NCI-H2196 (cell line): Measurements from ENCODE around the gene LPP.
"Not testable (repeated sequence)": the region's sequence is repeated elsewhere in the genome, so short reads cannot be mapped to it uniquely, and the experiment has no call there.

ENCODE experiments used
- DNase-seq: peaks from one replicate; lab custom pipeline; 2025; ENCODE audit not compliant: unreplicated experiment; lab: John Stamatoyannopoulos, UW

The LPP gene

GRCh38 chr3:188690064-188690463, 536.1 kb downstream of the LPP start:
- no peak for DNase-seq

DNA sequence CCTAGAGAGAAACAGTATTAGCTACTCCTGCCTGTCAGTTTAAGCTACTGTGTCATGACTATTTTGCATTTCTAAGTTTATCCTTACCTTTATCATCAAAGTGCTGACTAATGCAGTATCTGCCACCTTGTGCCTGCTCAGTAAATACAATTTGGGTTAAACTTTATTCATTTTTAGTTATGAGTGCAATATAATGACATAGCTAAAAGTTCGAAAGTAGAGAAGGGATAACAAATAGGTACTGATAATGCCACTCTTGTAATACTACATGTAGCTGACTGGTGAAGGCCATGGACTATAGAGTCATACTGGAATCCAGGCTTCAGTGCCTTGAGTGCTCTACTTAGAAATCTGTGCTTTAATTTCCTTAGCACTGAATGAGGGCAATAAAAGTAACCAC, 537.0 kb downstream of the LPP start:
- DNase-seq, result no peak

DNA sequence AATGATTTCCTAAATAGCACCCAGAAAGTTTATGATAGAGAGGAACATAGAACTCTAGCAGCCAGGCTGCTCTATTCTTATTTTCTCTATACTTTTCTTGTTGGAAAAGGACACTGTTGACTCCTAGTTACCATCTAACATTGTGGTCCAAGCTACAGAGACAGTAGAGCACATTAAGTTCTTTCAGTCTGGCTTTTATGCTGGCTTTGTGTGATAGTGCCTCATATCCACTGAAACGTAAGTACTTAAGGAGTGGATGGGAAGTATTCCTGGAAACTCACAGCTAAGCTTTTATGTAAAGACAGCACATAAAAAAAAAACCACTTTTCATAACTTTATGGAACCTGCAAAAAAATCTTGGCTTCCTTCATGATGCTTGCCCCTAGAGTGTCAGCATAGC, 537.7 kb downstream of the LPP start:
- DNase-seq, result no peak

GRCh38 chr3:188692700-188693099, 538.7 kb downstream of the LPP start:
- no peak for DNase-seq

DNA sequence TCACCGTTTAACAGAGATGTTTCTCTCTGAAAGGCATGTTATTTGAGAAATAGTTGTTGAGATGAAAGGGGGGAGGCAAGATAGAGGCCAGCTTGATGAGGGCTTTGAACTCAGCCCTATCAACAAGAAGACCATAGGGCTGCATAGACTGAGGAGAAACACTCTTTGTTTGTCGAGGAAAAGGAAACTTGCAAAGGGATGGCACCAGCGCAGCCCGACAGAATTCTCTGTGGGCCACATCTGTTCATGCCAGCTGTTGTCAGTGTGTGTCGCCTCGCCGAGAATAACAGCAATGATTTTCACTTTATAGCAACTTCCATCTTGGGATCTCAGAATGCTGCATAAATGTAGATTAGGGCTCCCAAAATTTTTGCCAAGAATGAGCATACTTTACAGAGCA, 539.5 kb downstream of the LPP start:
- DNase-seq, result no peak

GRCh38 chr3:188695241-188695640, 541.3 kb downstream of the LPP start:
- no peak for DNase-seq

GRCh38 chr3:188697127-188697526, 543.2 kb downstream of the LPP start:
- no peak for DNase-seq

GRCh38 chr3:188698436-188698835, 544.5 kb downstream of the LPP start:
- DNase-seq, result no peak

GRCh38 chr3:188700501-188700900, 546.5 kb downstream of the LPP start:
- DNase-seq, result no peak

DNA sequence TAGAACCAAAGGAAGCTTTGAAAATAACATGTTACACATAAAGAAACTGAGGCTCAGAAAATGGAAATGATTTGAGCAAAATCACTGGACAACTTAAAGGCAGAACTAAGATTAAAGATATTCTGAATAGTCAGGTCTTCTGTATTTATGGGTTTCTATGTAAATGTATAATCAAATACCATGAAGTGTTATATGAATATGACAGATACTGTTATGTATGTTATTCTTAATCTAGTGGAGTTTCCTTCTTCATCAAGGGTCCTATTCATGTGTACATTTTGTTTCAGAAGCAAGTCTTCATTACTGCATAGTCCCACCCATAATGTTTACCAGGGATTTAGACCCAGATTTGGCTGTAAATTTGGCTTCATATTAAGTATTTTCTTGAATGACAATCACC, 547.0 kb downstream of the LPP start:
- no peak for DNase-seq

DNA sequence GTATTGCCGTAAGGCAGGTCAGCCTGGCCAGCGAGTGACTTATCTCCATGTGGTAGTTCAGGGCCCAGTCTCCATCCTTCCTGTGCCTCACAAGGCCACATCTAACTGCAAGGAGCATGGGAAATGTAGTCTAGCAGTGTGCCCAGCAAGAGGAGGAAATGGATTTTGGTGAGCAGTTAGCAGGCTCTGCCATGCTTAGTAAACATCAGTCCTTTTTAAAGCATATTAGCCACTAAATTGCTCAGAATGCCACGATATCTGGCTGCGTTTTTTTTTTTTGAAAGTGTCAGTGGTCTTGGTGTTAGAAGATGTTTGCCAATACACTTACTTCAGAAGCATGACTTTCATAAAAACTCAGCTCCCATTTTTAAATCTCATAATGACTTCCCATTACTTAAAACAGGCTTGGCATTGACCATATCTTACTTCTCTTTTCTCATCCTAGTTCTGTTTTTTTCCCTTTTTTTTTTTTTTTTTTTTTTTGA, 547.6 kb downstream of the LPP start:
- DNase-seq, result no peak

DNA sequence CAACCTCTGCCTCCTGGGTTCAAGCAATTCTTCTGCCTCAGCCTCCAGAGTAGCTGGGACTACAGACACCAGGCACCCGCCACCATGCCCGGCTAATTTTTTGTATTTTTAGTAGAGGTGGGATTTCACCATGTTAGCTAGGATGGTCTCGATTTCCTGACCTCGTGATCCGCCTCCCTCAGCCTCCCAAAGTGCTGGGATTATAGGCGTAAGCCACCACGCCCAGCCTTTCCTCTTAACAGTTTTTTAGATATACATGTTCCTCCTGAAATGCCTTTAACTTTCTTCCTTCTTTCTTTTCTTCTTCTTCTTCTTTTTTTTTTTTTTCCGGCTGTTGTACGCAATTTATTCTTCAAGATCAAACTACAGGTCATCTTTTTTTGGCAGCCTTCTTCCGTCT, 548.1 kb downstream of the LPP start:
- DNase-seq, result not testable (repeated sequence)

DNA sequence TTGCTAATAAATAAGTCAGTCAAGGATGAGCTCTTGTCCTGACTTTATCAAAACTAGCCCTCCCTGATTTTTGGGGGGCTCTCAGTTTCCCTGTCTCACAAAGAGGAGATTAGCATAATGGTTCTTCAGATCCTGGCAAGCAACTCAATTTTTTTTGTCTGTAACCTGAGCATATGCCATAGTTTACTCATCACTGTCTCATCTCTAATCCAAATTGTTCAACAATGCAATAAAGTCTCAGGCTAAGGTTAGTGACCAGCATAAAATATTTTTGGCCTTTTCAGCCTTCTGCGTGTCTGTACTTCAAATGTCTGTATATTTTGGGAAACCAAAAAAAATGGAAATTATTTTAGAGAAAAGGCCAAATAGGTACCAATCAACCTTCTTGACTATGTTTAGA, 552.2 kb downstream of the LPP start:
- no peak for DNase-seq

GRCh38 chr3:188706599-188706998, 552.6 kb downstream of the LPP start:
- DNase-seq, result no peak

- DNase-seq, result no peak
Measured at GRCh38 chr3:188707381-188708288, 553.7 kb downstream of the LPP start.

DNA sequence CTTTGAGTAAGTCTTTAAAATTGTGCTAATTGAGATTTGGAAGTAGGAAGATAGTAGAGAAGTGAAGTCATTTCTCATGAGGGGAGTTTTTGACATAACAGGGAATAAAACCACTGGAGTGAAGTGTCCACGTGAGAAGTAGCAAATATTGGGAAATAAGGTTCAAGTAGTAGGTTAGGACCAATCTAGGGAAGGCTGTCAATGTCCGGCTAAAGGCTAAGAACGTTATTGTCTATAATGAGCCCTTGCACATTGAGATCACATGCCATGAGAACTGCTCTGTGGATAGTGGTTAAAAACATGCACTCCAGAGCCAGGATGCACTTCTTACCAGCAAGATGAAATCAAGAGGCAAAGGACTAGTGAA, 557.9 kb downstream of the LPP start:
- DNase-seq, result no peak

GRCh38 chr3:188712248-188712924, 558.4 kb downstream of the LPP start:
- DNase-seq, result peak; percentile 26

DNA sequence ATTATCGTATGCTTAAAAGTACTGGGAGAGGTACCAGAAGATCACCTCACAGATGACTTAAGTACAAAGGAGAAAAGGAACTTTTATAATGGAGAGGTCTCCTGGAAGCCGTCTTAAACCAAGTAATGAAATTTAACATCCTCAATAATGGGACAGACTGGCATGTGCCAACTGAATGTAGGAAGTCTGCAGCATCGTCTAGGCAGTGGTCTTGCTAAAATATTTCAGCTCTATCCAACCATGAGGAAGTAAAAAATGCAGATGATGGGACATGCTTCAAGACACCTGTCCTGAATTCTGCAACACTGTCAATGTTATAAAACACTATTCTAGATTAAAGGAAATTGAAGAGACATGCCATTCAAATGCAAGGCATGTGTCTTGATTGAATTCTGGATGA, 559.0 kb downstream of the LPP start:
- DNase-seq, result no peak

- no peak for DNase-seq
Measured at GRCh38 chr3:188719545-188719944, 565.6 kb downstream of the LPP start.

- DNase-seq, result no peak
Measured at GRCh38 chr3:188720215-188720614, 566.3 kb downstream of the LPP start.

- DNase-seq, result no peak
Measured at GRCh38 chr3:188720636-188721035, 566.7 kb downstream of the LPP start.

- DNase-seq, result no peak
Measured at GRCh38 chr3:188721312-188721711, 567.4 kb downstream of the LPP start.
